Measurements from ENCODE around the gene TENM4.

Gene TENM4

DNA sequence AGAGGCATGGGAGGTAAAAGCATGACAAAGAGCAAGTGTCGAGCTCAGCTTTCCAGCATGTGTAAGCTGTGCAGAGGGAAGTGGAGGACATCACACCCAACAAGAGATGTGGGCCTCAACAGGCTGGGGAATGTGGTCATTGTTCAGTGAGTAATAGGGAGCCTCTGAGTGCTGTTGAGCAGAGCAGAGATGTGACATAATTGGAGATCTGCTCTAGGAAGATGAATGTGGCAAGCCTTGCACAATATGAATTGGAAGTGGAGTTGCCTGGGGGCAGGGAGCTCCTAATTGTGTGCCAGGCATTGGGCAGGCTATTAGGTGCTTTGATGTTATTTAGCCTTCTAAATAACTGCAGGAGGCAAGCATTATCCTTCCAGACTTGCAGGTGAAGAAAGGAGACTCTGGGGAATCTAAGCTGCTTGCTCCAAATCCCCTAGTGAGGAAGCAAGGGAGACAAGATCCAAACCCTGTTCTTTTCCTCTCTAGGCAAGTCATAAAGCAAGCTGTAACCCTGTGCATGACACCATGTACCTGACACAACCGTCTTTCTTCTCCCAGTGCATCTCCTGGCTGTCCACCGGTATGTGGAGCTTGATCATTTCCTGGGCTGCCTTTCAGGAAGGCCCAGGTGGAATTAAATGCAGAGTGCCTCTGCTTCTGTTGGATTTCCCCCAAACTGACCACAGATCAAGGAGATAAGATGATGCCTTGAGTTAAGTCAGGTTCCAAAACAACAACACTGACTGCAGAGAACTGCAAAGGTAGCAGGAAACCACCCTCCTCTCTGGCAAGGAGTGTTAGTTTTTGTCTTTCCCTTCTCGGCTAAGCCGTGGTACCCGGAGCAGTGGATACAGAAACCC, 221.4 kb downstream of the TENM4 start:
- ChIA-PET POLR2A (no interaction called here), CTCF (no interaction called here)
- 0 out of 2 replicates have a peak, but pooled peaks have one; percentile 45 for TF ChIP-seq ZNF16 (tag by site-specific recombination; IDR thresholded peaks at IDR 0.05; ENCODE audit: low read depth)
- no peak for TF ChIP-seq IKZF3 (tag by site-specific recombination; IDR thresholded peaks at IDR 0.05)
- no peak for TF ChIP-seq ZNF341 (tag by site-specific recombination; IDR thresholded peaks at IDR 0.05; ENCODE audit: low read depth)

GRCh38 chr11:79212741-79213190, 228.1 kb downstream of the TENM4 start:
- CTCF ChIA-PET: no interaction called here
- Histone ChIP-seq H3K36me3 (ENCODE audit: control insufficient read depth in 2 of 2, insufficient read depth in 1 of 2, low read length in 2 of 2) (no peaks in the 10 kb centered on the region), H3K9me3 (ENCODE audit: control insufficient read depth, insufficient read depth, low read depth, low read length) (no peaks in the 10 kb centered on the region), H3K4me1 (ENCODE audit: control insufficient read depth, insufficient read depth, low read length) (no peaks in the 10 kb centered on the region), H3K4me3 (ENCODE audit: low read depth, low read length) (no peak overlapping the region), H3K27ac (ENCODE audit: extremely low read depth, low read depth, low read length) (no peak overlapping the region)
- TF ChIP-seq ZNF701 (tag by site-specific recombination; IDR thresholded peaks at IDR 0.05): no peak
- peak; percentile 38; the same call in 1 of the 2 replicates for TF ChIP-seq EGR2 (tag by site-specific recombination; IDR thresholded peaks at IDR 0.05; ENCODE audit: low read depth)
- no peak for TF ChIP-seq ZNF114 (tag by site-specific recombination; IDR thresholded peaks at IDR 0.05)
- TF ChIP-seq ZNF335 (tag by site-specific recombination; conservative IDR thresholded peaks at IDR 0.05): no peak
- no peak for TF ChIP-seq ZNF311 (tag by site-specific recombination; IDR thresholded peaks at IDR 0.05; ENCODE audit: borderline replicate concordance)
- POLR2A ChIA-PET: no interaction called here

More for the DNA sequence above, 221.4 kb downstream of the TENM4 start:
- no peaks in the 10 kb centered on the region for H3K9me3 ChIP-seq (ENCODE audit: control insufficient read depth, insufficient read depth, low read depth, low read length)
- H3K4me3 ChIP-seq (ENCODE audit: low read depth, low read length): no peak overlapping the region
- no peaks in the 10 kb centered on the region for H3K4me1 ChIP-seq (ENCODE audit: control insufficient read depth, insufficient read depth, low read length)
- H3K36me3 ChIP-seq (ENCODE audit: control insufficient read depth in 2 of 2, insufficient read depth in 1 of 2, low read length in 2 of 2): no peaks in the 10 kb centered on the region
- H3K27ac ChIP-seq (ENCODE audit: extremely low read depth, low read depth, low read length): no peak overlapping the region

DNA sequence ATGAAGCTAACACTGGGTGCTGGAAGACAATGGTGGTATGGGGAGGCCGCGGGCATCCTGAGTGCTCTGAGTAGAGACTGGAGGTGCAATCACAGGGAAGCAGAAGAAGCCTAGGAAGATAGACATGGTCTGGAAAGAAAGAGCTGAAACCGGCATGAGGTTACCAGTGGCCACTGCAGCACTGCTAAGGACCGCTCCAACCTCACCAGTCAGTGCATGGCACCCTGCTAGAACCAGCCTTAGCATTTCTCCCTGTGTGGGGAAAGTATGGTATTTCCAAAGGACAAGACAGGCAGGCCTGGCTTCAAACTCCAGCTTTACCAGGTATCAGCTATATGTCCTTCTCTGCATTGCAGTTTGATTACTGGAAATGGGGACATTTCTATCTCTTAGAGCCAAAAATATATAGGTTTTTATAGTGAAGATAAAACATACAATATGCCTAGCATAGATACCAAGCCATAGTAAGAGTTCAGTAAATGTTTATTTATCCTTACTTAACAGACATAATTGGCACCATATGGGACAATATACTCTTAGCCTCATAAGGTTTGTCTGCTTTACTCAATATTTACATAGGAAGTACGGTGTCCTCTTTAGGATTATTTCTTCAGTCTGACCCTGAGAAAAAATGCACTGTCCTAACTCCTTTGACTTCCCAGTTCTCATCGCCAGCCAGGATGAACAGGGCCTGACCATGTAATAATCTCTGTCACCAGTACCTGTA, 231.1 kb downstream of the TENM4 start:
- H3K27ac ChIP-seq (ENCODE audit: extremely low read depth, low read depth, low read length): no peak overlapping the region
- no peak for TF ChIP-seq ZNF433 (tag by site-specific recombination; IDR thresholded peaks at IDR 0.05; ENCODE audit: low read depth)
- no peak for TF ChIP-seq ZNF510 (tag by site-specific recombination; IDR thresholded peaks at IDR 0.05; ENCODE audit: insufficient replicate concordance)
- TF ChIP-seq, protein P1, sequence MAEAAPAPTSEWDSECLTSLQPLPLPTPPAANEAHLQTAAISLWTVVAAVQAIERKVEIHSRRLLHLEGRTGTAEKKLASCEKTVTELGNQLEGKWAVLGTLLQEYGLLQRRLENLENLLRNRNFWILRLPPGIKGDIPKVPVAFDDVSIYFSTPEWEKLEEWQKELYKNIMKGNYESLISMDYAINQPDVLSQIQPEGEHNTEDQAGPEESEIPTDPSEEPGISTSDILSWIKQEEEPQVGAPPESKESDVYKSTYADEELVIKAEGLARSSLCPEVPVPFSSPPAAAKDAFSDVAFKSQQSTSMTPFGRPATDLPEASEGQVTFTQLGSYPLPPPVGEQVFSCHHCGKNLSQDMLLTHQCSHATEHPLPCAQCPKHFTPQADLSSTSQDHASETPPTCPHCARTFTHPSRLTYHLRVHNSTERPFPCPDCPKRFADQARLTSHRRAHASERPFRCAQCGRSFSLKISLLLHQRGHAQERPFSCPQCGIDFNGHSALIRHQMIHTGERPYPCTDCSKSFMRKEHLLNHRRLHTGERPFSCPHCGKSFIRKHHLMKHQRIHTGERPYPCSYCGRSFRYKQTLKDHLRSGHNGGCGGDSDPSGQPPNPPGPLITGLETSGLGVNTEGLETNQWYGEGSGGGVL (tag by site-specific recombination; IDR thresholded peaks at IDR 0.05): no peak
- TF ChIP-seq OSR2 (tag by site-specific recombination; IDR thresholded peaks at IDR 0.05): no peak
- no peak for TF ChIP-seq SETDB1 (IDR thresholded peaks at IDR 0.05; ENCODE audit: insufficient read length, low read length)
- TF ChIP-seq KLF1 (tag by site-specific recombination; IDR thresholded peaks at IDR 0.05): no peak
- TF ChIP-seq ZNF610 (tag by site-specific recombination; IDR thresholded peaks at IDR 0.05; ENCODE audit: borderline replicate concordance): no peak
- H3K9me3 ChIP-seq (ENCODE audit: control insufficient read depth, insufficient read depth, low read depth, low read length): no peaks in the 10 kb centered on the region
- no peaks in the 10 kb centered on the region for H3K36me3 ChIP-seq (ENCODE audit: control insufficient read depth in 2 of 2, insufficient read depth in 1 of 2, low read length in 2 of 2)
- ChIA-PET CTCF (interaction anchor here (0.5 kb wide), 1 partner anchor 41 kb away, joined by 3 read pairs; no protein-coding TSS in a partner anchor), POLR2A (no interaction called here)
- no peaks in the 10 kb centered on the region for H3K4me1 ChIP-seq (ENCODE audit: control insufficient read depth, insufficient read depth, low read length)
- no peak overlapping the region for H3K4me3 ChIP-seq (ENCODE audit: low read depth, low read length)

- no peaks in the 10 kb centered on the region for H3K4me1 ChIP-seq (ENCODE audit: control insufficient read depth, insufficient read depth, low read length)
- H3K36me3 ChIP-seq (ENCODE audit: control insufficient read depth in 2 of 2, insufficient read depth in 1 of 2, low read length in 2 of 2): no peaks in the 10 kb centered on the region
- TF ChIP-seq SALL2 (tag by site-specific recombination; IDR thresholded peaks at IDR 0.05; ENCODE audit: borderline replicate concordance): no peak
- TF ChIP-seq BCL6B (tag by site-specific recombination; IDR thresholded peaks at IDR 0.05): no peak
- no peak for TF ChIP-seq GLI4 (tag by site-specific recombination; IDR thresholded peaks at IDR 0.05)
- TF ChIP-seq ZNF664 (tag by site-specific recombination; IDR thresholded peaks at IDR 0.05): 0 out of 2 replicates have a peak, but pooled peaks have one; percentile 29
- CTCF ChIA-PET: no interaction called here
- no peak overlapping the region for H3K4me3 ChIP-seq (ENCODE audit: low read depth, low read length)
- POLR2A ChIA-PET: no interaction called here
- no peak overlapping the region for H3K27ac ChIP-seq (ENCODE audit: extremely low read depth, low read depth, low read length)
- H3K9me3 ChIP-seq (ENCODE audit: control insufficient read depth, insufficient read depth, low read depth, low read length): no peaks in the 10 kb centered on the region
Observed at GRCh38 chr11:79208126-79208525, 232.7 kb downstream of the TENM4 start.
